SK-N-SH (cell line): ENCODE measurements around the gene NPRL2. TPM values are rescaled to one million over a fixed set of nuclear protein-coding genes. Genes with fewer than 3 reads are reported as not detected.

Experiments used
- CTCF ChIA-PET: fragments of 300-600, 350-600 bp; formaldehyde crosslinking; extraction: SDS; loops from one replicate; lab custom pipeline; 2021; lab: Yijun Ruan, JAX
- POLR2A ChIA-PET: fragments of 350-600 bp; sonication (Branson Sonifier 250); formaldehyde crosslinking; extraction: SDS; loops from one replicate; lab custom pipeline; 2020; ENCODE audit warnings: antibody characterized with exemption, inconsistent platforms; lab: Yijun Ruan, JAX
- DNase-seq: peaks from one replicate; pipeline ENCODE4 v3.0.0; 2012
- H2AFZ ChIP-seq: fragments of 200-600 bp; sonication (generic); 2 replicates; pipeline ENCODE4 v1.8.1; 2016; ENCODE audit warnings: antibody characterized with exemption, mild to moderate bottlenecking, low read depth
- H3F3A ChIP-seq: fragments of 200-600 bp; sonication (generic); replicated peaks from 2 replicates; pipeline ENCODE3; 2016; ENCODE audit warnings: antibody characterized with exemption, mild to moderate bottlenecking; ENCODE audit not compliant: insufficient read depth
- H3K27ac ChIP-seq, 2 experiments: fragments of 200-500 bp in 1 of 2; fragments of 200-600 bp in 1 of 2; sonication (Bioruptor generic) in 1 of 2; sonication (generic), shearing (Covaris generic) in 1 of 2; 2 replicates each; pipeline versions ENCODE4 v1.5.1 to v1.6.1; 2014 to 2016; ENCODE audit warnings: low read depth in 2 of 2, inconsistent platforms in 1 of 2, low read length in 1 of 2, mild to moderate bottlenecking in 1 of 2, mixed read lengths in 1 of 2
- H3K27me3 ChIP-seq: fragments of 200-600 bp; sonication (generic), shearing (Covaris generic); 2 replicates; pipeline ENCODE4 v1.6.1; 2016; ENCODE audit warnings: mixed run types; ENCODE audit not compliant: insufficient read depth
- H3K36me3 ChIP-seq, 2 experiments: fragments of 200-500 bp in 1 of 2; fragments of 200-600 bp in 1 of 2; sonication (Bioruptor generic) in 1 of 2; sonication (generic) in 1 of 2; replicated peaks in 1 of 2; 2 replicates each; pipeline versions ENCODE3 to v1.5.1; 2014 to 2016; ENCODE audit warnings: low read length in 1 of 2, mild to moderate bottlenecking in 1 of 2; ENCODE audit not compliant: insufficient read depth in 2 of 2, control insufficient read depth in 1 of 2
- H3K4me1 ChIP-seq, 2 experiments: fragments of 200-500 bp in 1 of 2; fragments of 200-600 bp in 1 of 2; sonication (Bioruptor generic) in 1 of 2; sonication (generic), shearing (Covaris generic) in 1 of 2; 2 replicates each; pipeline versions ENCODE4 v1.5.1 to v1.6.1; 2014 to 2016; ENCODE audit warnings: low read depth in 1 of 2, low read length in 1 of 2, mixed run types in 1 of 2; ENCODE audit not compliant: insufficient read depth in 2 of 2, control insufficient read depth in 1 of 2
- H3K4me2 ChIP-seq: fragments of 200-600 bp; sonication (generic), shearing (Covaris generic); 2 replicates; pipeline ENCODE4 v1.6.1; 2017; ENCODE audit warnings: mixed run types
- H3K4me3 ChIP-seq, 2 experiments: fragments of 200-500 bp in 1 of 2; fragments of 200-600 bp in 1 of 2; sonication (Bioruptor generic) in 1 of 2; sonication (generic), shearing (Covaris generic) in 1 of 2; 2 replicates each; pipeline versions ENCODE4 v1.5.1 to v1.8.1; 2014 to 2016; ENCODE audit warnings: low read depth in 2 of 2, inconsistent platforms in 1 of 2, low read length in 1 of 2, mild to moderate bottlenecking in 1 of 2, mixed read lengths in 1 of 2, moderate library complexity in 1 of 2
- H3K79me2 ChIP-seq: fragments of 200-600 bp; sonication (generic); 2 replicates; pipeline ENCODE4 v1.8.1; 2017; ENCODE audit warnings: mild to moderate bottlenecking; ENCODE audit not compliant: insufficient read depth
- H3K9ac ChIP-seq: fragments of 200-600 bp; sonication (generic); 2 replicates; pipeline ENCODE4 v1.6.1; 2017; ENCODE audit warnings: mixed run types
- H3K9me2 ChIP-seq: fragments of 200-600 bp; sonication (generic); 2 replicates; pipeline ENCODE4 v1.6.1; 2017; ENCODE audit warnings: mixed run types
- H3K9me3 ChIP-seq: fragments of 200-600 bp; sonication (generic); 2 replicates; pipeline ENCODE4 v1.6.1; 2017; ENCODE audit warnings: mixed run types, mild to moderate bottlenecking, moderate library complexity
- H4K20me1 ChIP-seq: fragments of 200-600 bp; sonication (generic); 2 replicates; pipeline ENCODE4 v1.6.1; 2017; ENCODE audit warnings: mild to moderate bottlenecking, mixed run types; ENCODE audit not compliant: insufficient read depth
- CTCF ChIP-seq: fragments of 200-600 bp; sonication (generic); IDR thresholded peaks from 2 replicates; pipeline ENCODE4 v1.6.1; 2017; ENCODE audit warnings: antibody characterized with exemption, mild to moderate bottlenecking, moderate library complexity
- ELF1 ChIP-seq: IDR thresholded peaks from 2 replicates; pipeline ENCODE4 v1.4.0; 2012
- FOSL2 ChIP-seq: IDR thresholded peaks from 2 replicates; pipeline ENCODE4 v1.4.0; 2012; ENCODE audit warnings: low read depth, mild to moderate bottlenecking, moderate library complexity, borderline replicate concordance
- JUND ChIP-seq: IDR thresholded peaks from 2 replicates; pipeline ENCODE4 v1.4.0; 2012
- MXI1 ChIP-seq: IDR thresholded peaks from 2 replicates; pipeline ENCODE4 v1.6.1; 2012; ENCODE audit warnings: mild to moderate bottlenecking, low read depth, low read length, improper control_type of control experiment
- POLR2AphosphoS5 ChIP-seq: IDR thresholded peaks from 2 replicates; pipeline ENCODE4 v1.6.1; 2012; ENCODE audit warnings: low read depth, low read length
- RAD21 ChIP-seq: IDR thresholded peaks from 2 replicates; pipeline ENCODE4 v1.6.1; 2012; ENCODE audit warnings: mild to moderate bottlenecking, low read length
- SMC3 ChIP-seq: IDR thresholded peaks from 2 replicates; pipeline ENCODE4 v1.6.1; 2012; ENCODE audit warnings: low read depth, low read length, improper control_type of control experiment
- ZBTB33 ChIP-seq: IDR thresholded peaks from 2 replicates; pipeline ENCODE4 v1.4.0; 2012; ENCODE audit warnings: low read depth, borderline replicate concordance
- WGBS: methylation state at CpG from one replicate; pipeline ENCODE4 v1.1.6; 2017; ENCODE audit warnings: low lambda C conversion rate; 5-methylcytosine and 5-hydroxymethylcytosine counted together
- polyA plus RNA-seq, 3 experiments: library from polyadenylated mRNA; depleted of rRNA; stranded (reverse); fragments of >200 nt; gene quantifications; 2 replicates each; pipeline ENCODE4 v1.2.3, GENCODE V29; 2012

The NPRL2 gene
- polyA plus RNA-seq, 1 of the 3 experiments (the other 2 are of a cell fraction) = 43.6 TPM

DNA sequence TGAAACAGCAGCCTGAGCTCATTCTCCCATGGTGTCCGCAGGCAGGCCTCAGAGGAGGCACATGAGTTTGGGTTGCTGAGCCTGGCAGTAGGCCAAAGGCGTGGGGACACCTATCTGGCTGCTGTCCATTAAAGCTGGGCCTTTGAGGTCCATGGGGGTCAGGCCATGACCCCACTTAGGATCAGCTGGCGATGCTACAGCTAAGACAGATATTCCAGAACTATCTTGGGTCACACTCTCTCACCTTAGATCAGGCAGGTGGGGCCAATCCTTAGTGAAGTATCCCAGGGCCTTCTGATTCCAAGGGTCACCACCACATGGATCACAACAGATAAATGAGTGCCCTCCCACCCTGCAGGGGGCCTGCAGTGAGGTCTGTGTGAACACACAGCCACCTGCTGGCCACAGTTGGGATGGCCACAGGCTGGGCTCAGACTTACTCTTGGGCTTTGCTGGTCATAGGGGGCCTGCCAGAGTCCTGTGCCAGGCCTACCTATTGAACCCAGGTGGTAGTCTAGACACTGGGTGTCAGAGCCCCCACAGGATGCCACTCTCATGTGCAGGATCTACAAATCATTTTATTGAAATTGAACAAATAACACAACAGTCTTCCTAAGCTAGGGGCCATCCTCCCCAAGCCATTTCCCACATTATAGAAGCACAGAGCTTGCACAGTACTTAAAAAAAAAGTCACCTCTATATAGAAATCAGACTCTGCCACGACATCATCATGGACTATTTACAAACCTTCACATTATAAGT lies 26.0 kb downstream of the NPRL2 start:
- peak; percentile 85 for DNase-seq
- Histone ChIP-seq H3K36me3 (peaks cover under 1 to 25% of the 10 kb centered on the region in 2 experiments), H3K79me2 (peaks cover 37% of the 10 kb centered on the region), H3K27me3 (no peaks in the 10 kb centered on the region), H3K9me2 (no peaks in the 10 kb centered on the region), H3K4me2 (no peak overlapping the region), H3K9me3 (no peaks in the 10 kb centered on the region), H4K20me1 (no peaks in the 10 kb centered on the region), H2AFZ (no peak overlapping the region), H3K9ac (no peak overlapping the region), H3F3A (peaks cover 21% of the 10 kb centered on the region), H3K4me1 (peaks cover 0 to 36% of the 10 kb centered on the region in 2 experiments; a peak in 2 of 4 replicates), H3K4me3 (no peak overlapping the region; a peak in 1 of 4 replicates), H3K27ac (no peak overlapping the region; a peak in 1 of 4 replicates)
- ChIA-PET POLR2A (interaction anchor here (0.7 to 1.7 kb wide), 3 partner anchors 13 to 32 kb away, joined by 3 to 6 read pairs (median 4); partner anchors contain the start of genes CYB561D2, IFRD2 and NPRL2), CTCF (interaction anchor here (0.6 to 6.0 kb wide), 34 partner anchors 9 to 289 kb away, joined by 3 to 60 read pairs (median 4); partner anchors contain the start of genes HYAL1, HYAL3, NAA80 and RASSF1)
- TF ChIP-seq CTCF = peak; percentile 81
- peak; percentile 32; the same call in 1 of the 2 replicates for TF ChIP-seq MXI1
- TF ChIP-seq ELF1 = no peak
- TF ChIP-seq SMC3 = peak; percentile 69
- peak; percentile 77 for TF ChIP-seq RAD21
- TF ChIP-seq ZBTB33 = no peak
- TF ChIP-seq FOSL2 = no peak
- 0% methylated on average over 1 of the region's 4 CpGs for WGBS

- Histone ChIP-seq H3K27me3 (no peaks in the 10 kb centered on the region), H3K9me3 (no peaks in the 10 kb centered on the region), H3K4me3 (no peak overlapping the region), H3K9ac (no peak overlapping the region), H4K20me1 (no peaks in the 10 kb centered on the region), H3K4me2 (no peak overlapping the region), H3K79me2 (peaks cover 45% of the 10 kb centered on the region), H2AFZ (no peak overlapping the region), H3K27ac (no peak overlapping the region), H3K36me3 (peaks cover 8 to 33% of the 10 kb centered on the region in 2 experiments), H3F3A (peaks cover 14% of the 10 kb centered on the region), H3K4me1 (peaks cover 0 to 44% of the 10 kb centered on the region in 2 experiments; a peak in 2 of 4 replicates), H3K9me2 (no peaks in the 10 kb centered on the region)
- POLR2A ChIA-PET = interaction anchor here (1.6 to 1.7 kb wide), 2 partner anchors 13 to 32 kb away, joined by 4 to 6 read pairs; partner anchors contain the start of gene IFRD2
- WGBS = 87% methylated on average over 2 of the region's 5 CpGs
- no peak for DNase-seq
- TF ChIP-seq JUND = no peak
- TF ChIP-seq POLR2AphosphoS5 = 0 out of 2 replicates have a peak, but pooled peaks have one; percentile 21
- CTCF ChIA-PET = interaction anchor here (0.7 to 6.0 kb wide), 27 partner anchors 9 to 290 kb away, joined by 3 to 60 read pairs (median 4); partner anchors contain the start of genes HYAL1, HYAL3, NAA80 and RASSF1
Observed at GRCh38 chr3:50323614-50324199, 26.9 kb downstream of the NPRL2 start.
